ENCODE results near the gene IRAG1.

DNA sequence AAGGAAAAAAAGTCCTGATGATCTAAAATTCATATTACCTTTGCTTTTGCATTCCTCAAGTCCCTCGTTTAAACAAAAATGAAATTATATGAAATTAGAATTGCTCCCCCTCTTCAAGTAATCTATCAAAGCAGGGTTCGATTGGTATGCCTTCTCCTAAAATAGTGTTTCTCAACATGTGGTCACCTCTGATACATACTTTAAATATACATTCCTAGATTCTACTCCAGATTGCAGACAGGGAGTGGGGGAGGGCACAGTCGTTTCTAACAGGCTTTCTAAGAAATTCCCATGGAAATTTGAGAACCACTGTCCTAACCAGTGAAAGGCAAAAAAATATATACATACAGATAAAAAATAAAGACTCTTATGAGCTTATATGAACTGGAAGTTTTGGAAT, 22.6 kb upstream of the IRAG1 start:
- TF ChIP-seq CTCF (IDR thresholded peaks at IDR 0.05) (no peak), POLR2A (IDR thresholded peaks at IDR 0.05) (no peak)
